Trophoblast cell (in vitro differentiated cells and primary cell): Measurements from ENCODE around the gene PKNOX1.
A peak's percentile ranks its signal among the peaks of the same experiment; 100 is the strongest.
"Not testable (repeated sequence)": the region's sequence is repeated elsewhere in the genome, so short reads cannot be mapped to it uniquely, and the experiment has no call there.

ENCODE experiments used
- DNase-seq, 2 donors: peaks; one replicate each; pipeline ENCODE4 v3.0.0-alpha.2; 2016
- H2AFZ ChIP-seq: 2 replicates; pipeline ENCODE4 v1.6.1; 2013; ENCODE audit warnings: low read length, moderate library complexity, mild to moderate bottlenecking; ENCODE audit not compliant: insufficient read depth, poor library complexity
- H2AK5ac ChIP-seq: 2 replicates; pipeline ENCODE4 v1.6.1; 2013; ENCODE audit warnings: mild to moderate bottlenecking, low read length
- H2BK120ac ChIP-seq: 2 replicates; pipeline ENCODE4 v1.6.1; 2013; ENCODE audit warnings: low read length, mild to moderate bottlenecking, moderate library complexity; ENCODE audit not compliant: insufficient read depth, poor library complexity
- H2BK12ac ChIP-seq: 2 replicates; pipeline ENCODE4 v1.6.1; 2013; ENCODE audit warnings: mild to moderate bottlenecking, low read length, moderate library complexity
- H2BK5ac ChIP-seq: 2 replicates; pipeline ENCODE4 v1.6.1; 2013; ENCODE audit warnings: low read length, low read depth, moderate library complexity, mild to moderate bottlenecking; ENCODE audit not compliant: poor library complexity
- H3K14ac ChIP-seq: 2 replicates; pipeline ENCODE4 v1.6.1; 2013; ENCODE audit warnings: mild to moderate bottlenecking, low read length
- H3K18ac ChIP-seq: 2 replicates; pipeline ENCODE4 v1.6.1; 2013; ENCODE audit warnings: mild to moderate bottlenecking, low read length
- H3K23ac ChIP-seq: 2 replicates; pipeline ENCODE4 v1.6.1; 2013; ENCODE audit warnings: low read length
- H3K27ac ChIP-seq: 2 replicates; pipeline ENCODE4 v1.5.1; 2013; ENCODE audit warnings: low read depth, mild to moderate bottlenecking, inconsistent platforms, low read length, moderate library complexity
- H3K27me3 ChIP-seq: 2 replicates; pipeline ENCODE4 v1.6.1; 2013; ENCODE audit warnings: inconsistent platforms, mild to moderate bottlenecking, low read length, moderate library complexity; ENCODE audit not compliant: insufficient read depth
- H3K36me3 ChIP-seq, 2 experiments: 1 replicate in 1 of 2; 2 replicates in 1 of 2; pipeline ENCODE4 v1.6.1; 2013; ENCODE audit warnings: low read length in 2 of 2, mild to moderate bottlenecking in 2 of 2, moderate library complexity in 1 of 2; ENCODE audit not compliant: insufficient read depth in 2 of 2, control insufficient read depth in 1 of 2
- H3K4ac ChIP-seq: 2 replicates; pipeline ENCODE4 v1.6.1; 2013; ENCODE audit warnings: low read depth, mild to moderate bottlenecking, low read length, moderate library complexity
- H3K4me1 ChIP-seq, 2 experiments: 1 replicate in 1 of 2; 2 replicates in 1 of 2; pipeline ENCODE4 v1.6.1; 2013; ENCODE audit warnings: low read length in 2 of 2, mild to moderate bottlenecking in 2 of 2, moderate library complexity in 1 of 2; ENCODE audit not compliant: insufficient read depth in 2 of 2, control insufficient read depth in 1 of 2
- H3K4me2 ChIP-seq: 2 replicates; pipeline ENCODE4 v1.6.1; 2013; ENCODE audit warnings: inconsistent platforms, mild to moderate bottlenecking, low read length, moderate library complexity
- H3K4me3 ChIP-seq: 2 replicates; pipeline ENCODE4 v1.5.1; 2013; ENCODE audit warnings: mild to moderate bottlenecking, low read depth, low read length, inconsistent platforms
- H3K79me1 ChIP-seq: one replicate; pipeline ENCODE4 v1.6.1; 2013; ENCODE audit warnings: low read length
- H3K79me2 ChIP-seq: 2 replicates; pipeline ENCODE4 v1.6.1; 2013; ENCODE audit warnings: low read length, mild to moderate bottlenecking; ENCODE audit not compliant: control insufficient read depth, insufficient read depth, poor library complexity
- H3K9ac ChIP-seq: 2 replicates; pipeline ENCODE4 v1.6.1; 2013; ENCODE audit warnings: mild to moderate bottlenecking, low read length
- H3K9me3 ChIP-seq: 2 replicates; pipeline ENCODE4 v1.6.1; 2013; ENCODE audit warnings: low read depth, mild to moderate bottlenecking, control low read depth, inconsistent platforms, low read length; ENCODE audit not compliant: insufficient read depth
- H4K12ac ChIP-seq: 2 replicates; pipeline ENCODE4 v1.6.1; 2013; ENCODE audit warnings: low read depth, mild to moderate bottlenecking, low read length, moderate library complexity
- H4K8ac ChIP-seq: 2 replicates; pipeline ENCODE4 v1.6.1; 2013; ENCODE audit warnings: low read depth, mild to moderate bottlenecking, low read length, moderate library complexity
- H4K91ac ChIP-seq: one replicate; pipeline ENCODE4 v1.6.1; 2013; ENCODE audit warnings: low read depth, mild to moderate bottlenecking, low read length, moderate library complexity
- WGBS: extraction: QIAGEN DNeasy Blood & Tissue Kit; methylation state at CpG from one replicate; pipeline ENCODE4 v1.1.7; 2013; ENCODE audit warnings: missing lambda C conversion rate; ENCODE audit not compliant: insufficient read length, insufficient coverage; ENCODE audit errors: extremely low coverage; 5-methylcytosine and 5-hydroxymethylcytosine counted together

PKNOX1 gene

DNA sequence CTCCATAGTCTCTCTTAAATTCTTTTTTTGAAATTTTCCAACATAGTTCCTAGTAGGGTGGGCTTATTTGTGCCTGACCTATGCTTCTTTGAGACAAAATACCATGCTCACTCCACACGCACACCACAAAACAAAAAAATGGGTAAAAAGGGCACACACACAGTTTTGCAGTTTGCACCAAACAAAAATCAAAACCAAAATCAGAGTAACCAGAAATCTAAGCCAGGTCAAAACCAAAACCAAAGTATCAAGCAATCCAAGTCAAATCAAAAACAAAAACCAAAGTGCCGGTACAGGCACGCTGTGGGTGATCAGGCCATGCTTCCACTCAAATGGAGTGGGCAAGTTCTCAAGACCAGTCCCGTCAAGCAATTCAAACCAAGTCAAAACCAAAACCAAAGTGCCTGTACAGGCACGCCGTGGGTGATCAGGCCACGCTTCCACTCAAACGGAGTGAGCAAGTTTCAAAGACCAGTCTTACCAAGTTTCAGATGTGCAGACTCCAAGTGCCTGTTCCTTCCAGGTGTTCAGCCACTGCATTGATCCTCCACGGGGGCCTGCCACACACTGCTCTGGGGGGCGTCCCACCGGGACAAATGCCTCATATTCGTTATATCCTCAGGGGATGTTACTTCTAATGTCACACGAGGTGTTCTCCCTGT lies 25.1 kb upstream of the PKNOX1 start:
- no CpG with 5 or more reads among the region's 13 CpGs for WGBS
- not testable (repeated sequence) for H3K4ac ChIP-seq, H3K79me1 ChIP-seq, H4K12ac ChIP-seq, DNase-seq, H2BK12ac ChIP-seq, H4K8ac ChIP-seq, H3K23ac ChIP-seq, H3K4me2 ChIP-seq, H3K79me2 ChIP-seq, H4K91ac ChIP-seq, H3K18ac ChIP-seq, H3K9ac ChIP-seq, H2AK5ac ChIP-seq, H3K9me3 ChIP-seq, H2AFZ ChIP-seq, H3K14ac ChIP-seq, H3K4me3 ChIP-seq, H2BK5ac ChIP-seq, H3K27me3 ChIP-seq, H2BK120ac ChIP-seq
- peaks cover 4 to 12% of the 10 kb centered on the region in 2 experiments for H3K4me1 ChIP-seq
- H3K27ac ChIP-seq: peak overlapping the region; percentile 17
- H3K36me3 ChIP-seq: peaks cover 4 to 11% of the 10 kb centered on the region in 2 experiments

GRCh38 chr21:42951193-42951592 lies 23.2 kb upstream of the PKNOX1 start:
- H3K79me1 ChIP-seq, H3K4me2 ChIP-seq, H2AK5ac ChIP-seq, H3K27me3 ChIP-seq, H3K4me3 ChIP-seq, H3K23ac ChIP-seq, H3K4ac ChIP-seq, H3K9me3 ChIP-seq, H3K14ac ChIP-seq, H2BK120ac ChIP-seq, H2AFZ ChIP-seq, H2BK5ac ChIP-seq, H3K18ac ChIP-seq, H4K12ac ChIP-seq, H3K9ac ChIP-seq, H3K27ac ChIP-seq, H3K79me2 ChIP-seq, H3K36me3 ChIP-seq, H2BK12ac ChIP-seq, DNase-seq, H4K91ac ChIP-seq, H4K8ac ChIP-seq: not testable (repeated sequence)
- WGBS: no CpG with 5 or more reads among the region's 9 CpGs
- peaks cover 10 to 21% of the 10 kb centered on the region in 2 experiments for H3K4me1 ChIP-seq

GRCh38 chr21:42956824-42957630 lies 17.3 kb upstream of the PKNOX1 start:
- Histone ChIP-seq H3K27ac (peak overlapping the region; percentile 93), H4K8ac (peak overlapping the region; percentile 64), H2AK5ac (no peak overlapping the region), H3K79me2 (peaks cover 5% of the 10 kb centered on the region), H3K18ac (no peak overlapping the region), H3K14ac (peak overlapping the region; percentile 86), H4K12ac (no peak overlapping the region), H2BK5ac (peak overlapping the region; percentile 85), H4K91ac (peak overlapping the region; percentile 97), H3K4me2 (peak overlapping the region; percentile 15), H3K36me3 (peaks cover 5 to 7% of the 10 kb centered on the region in 2 experiments), H3K79me1 (peaks cover 34% of the 10 kb centered on the region), H3K4me1 (peaks cover 26 to 38% of the 10 kb centered on the region in 2 experiments), H2BK120ac (peak overlapping the region; percentile 94), H2BK12ac (peak overlapping the region; percentile 23), H3K9me3 (no peaks in the 10 kb centered on the region), H2AFZ (no peak overlapping the region), H3K4me3 (no peak overlapping the region), H3K9ac (no peak overlapping the region), H3K27me3 (no peaks in the 10 kb centered on the region), H3K4ac (peak overlapping the region; percentile 33), H3K23ac (no peak overlapping the region)
- WGBS: no CpG with 5 or more reads among the region's 13 CpGs
- peak; percentile 82 to 90 for DNase-seq

DNA sequence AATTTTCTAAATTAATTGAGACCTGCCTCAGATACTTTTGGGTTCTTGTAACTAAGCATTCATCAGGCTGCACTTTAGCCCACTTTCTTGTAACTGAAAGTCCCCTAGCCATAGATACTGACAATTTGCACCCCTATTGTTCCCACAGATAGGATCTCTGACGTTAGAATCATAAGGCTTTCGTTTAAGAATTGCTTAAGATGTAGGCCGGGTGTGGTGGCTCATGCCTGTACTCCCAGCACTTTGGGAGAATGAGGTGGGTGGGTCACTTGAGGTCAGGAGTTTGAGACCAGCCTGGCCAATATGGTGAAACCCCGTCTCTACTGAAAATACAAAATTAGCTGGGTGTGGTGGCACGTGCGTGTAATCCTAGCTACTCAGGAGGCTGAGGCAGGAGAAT lies 16.2 kb upstream of the PKNOX1 start:
- not testable (repeated sequence) for H2BK120ac ChIP-seq, H3K14ac ChIP-seq, H3K4ac ChIP-seq, H3K36me3 ChIP-seq, H3K27me3 ChIP-seq, H2AK5ac ChIP-seq, H3K9ac ChIP-seq, H2AFZ ChIP-seq, H3K23ac ChIP-seq, H3K79me2 ChIP-seq, H3K4me3 ChIP-seq, H3K9me3 ChIP-seq, H3K4me2 ChIP-seq, H4K12ac ChIP-seq
- peak; percentile 81 to 91 for DNase-seq
- Histone ChIP-seq H3K79me1 (peaks cover 38% of the 10 kb centered on the region), H4K91ac (peak overlapping the region; percentile 51), H4K8ac (peak overlapping the region; percentile 29), H3K18ac (peak overlapping the region; percentile 65), H2BK5ac (peak overlapping the region; percentile 61), H2BK12ac (peak overlapping the region; percentile 83), H3K4me1 (peaks cover 30 to 41% of the 10 kb centered on the region in 2 experiments), H3K27ac (peak overlapping the region; percentile 93)
- no CpG with 5 or more reads among the region's 6 CpGs for WGBS
